GM12872 (cell line): ENCODE measurements around the gene BMPR1B.

Experiments used
- CTCF ChIP-seq: IDR thresholded peaks from 3 replicates; pipeline ENCODE4 v1.5.1; 2011; ENCODE audit warnings: low read depth, mild to moderate bottlenecking, low read length, moderate library complexity; ENCODE audit not compliant: insufficient read depth

BMPR1B gene

GRCh38 chr4:95051702-95052020, 293.9 kb downstream of the BMPR1B start:
- no peak for TF ChIP-seq CTCF

DNA sequence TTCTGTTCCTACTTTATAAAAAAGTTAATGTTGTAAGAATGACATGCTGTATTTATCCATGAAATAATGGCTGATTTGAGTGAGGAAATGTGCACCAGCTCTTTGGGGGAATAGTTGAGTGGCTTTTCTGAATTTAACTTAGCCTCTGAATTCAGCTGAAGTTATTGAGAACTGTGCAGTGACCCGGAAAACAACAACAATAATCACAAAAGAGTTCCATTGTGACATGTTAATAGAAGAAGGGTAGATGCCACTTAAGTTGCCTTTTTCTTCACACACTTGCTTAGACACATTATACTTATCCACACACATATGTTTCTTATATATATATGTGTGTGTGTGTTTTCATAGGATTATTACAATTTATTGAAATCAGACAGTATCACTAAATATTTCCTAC, 301.2 kb downstream of the BMPR1B start:
- no peak for TF ChIP-seq CTCF

DNA sequence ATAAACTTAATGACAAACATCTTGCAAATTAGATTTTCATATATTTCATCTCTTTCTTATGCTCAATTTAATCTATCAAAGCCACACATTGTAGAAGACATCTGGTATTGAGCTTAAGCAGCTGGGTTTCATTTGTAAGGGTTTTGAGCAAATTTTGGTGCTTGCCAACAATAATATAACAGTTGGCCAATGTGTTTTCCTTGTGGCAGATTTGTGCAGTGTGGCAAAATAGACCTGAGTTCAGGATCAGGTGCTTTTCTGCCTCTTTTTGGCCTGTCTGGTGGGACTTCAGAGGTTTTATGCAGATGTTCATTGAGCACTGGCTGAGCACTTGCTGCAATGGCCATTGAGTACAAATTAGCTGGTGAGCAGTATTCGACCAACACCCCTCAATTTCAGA, 301.9 kb downstream of the BMPR1B start:
- no peak for TF ChIP-seq CTCF

DNA sequence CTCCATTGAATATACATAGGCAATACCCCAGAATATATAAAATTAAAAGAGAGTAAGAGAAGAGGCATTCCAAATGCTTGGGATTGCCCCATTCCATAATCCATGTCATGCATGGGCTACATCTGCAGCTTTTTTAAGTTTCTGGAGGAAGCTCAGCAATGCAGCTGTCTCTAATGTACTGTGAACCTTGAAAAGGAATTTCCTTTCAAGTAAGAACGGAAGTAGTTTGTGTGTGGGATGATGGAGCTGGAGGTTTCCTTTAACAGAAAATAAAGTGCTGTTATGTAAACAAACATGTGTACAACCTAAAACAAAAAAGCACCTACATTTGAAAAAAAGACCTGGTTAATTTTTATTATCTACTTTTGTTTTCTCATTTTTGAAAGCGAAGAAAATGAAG, 303.5 kb downstream of the BMPR1B start:
- TF ChIP-seq CTCF: no peak

DNA sequence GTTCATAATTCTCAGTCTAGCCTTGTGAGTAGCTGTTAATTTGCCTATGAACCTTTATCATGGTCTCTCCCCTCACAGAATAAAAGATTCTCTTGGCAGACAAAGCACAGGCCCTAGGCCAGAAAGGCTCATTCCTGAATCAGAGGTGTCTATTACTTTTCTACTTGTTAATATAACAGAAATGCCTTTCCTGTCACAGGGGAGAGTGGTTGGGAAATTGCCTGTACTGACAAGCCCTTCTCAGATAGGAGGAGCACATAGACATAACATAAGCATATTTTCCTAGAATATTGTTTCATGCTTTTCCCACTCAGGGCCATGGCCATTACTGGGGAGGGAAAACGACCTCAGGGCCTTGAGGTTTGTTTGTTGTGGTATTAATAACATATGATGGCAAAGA, 308.3 kb downstream of the BMPR1B start:
- TF ChIP-seq CTCF: no peak

DNA sequence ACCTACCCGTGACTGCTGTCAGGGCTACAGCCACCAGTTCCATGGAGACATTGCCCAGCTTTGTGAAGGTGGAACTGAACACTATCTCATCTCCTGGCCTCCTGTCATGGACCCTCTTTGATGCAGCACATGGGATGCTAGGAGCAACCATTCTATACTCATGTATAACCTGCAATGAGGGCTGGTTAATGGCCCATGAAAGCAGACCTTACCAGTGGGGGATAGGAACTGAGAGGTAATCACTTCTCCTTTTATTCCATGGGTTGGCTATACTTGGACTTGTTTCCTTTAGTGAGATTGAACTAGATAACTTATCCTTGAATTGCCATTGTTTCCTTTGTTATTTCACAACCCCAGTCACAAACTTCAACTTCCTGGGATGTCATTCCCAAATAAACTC, 310.6 kb downstream of the BMPR1B start:
- TF ChIP-seq CTCF: no peak

DNA sequence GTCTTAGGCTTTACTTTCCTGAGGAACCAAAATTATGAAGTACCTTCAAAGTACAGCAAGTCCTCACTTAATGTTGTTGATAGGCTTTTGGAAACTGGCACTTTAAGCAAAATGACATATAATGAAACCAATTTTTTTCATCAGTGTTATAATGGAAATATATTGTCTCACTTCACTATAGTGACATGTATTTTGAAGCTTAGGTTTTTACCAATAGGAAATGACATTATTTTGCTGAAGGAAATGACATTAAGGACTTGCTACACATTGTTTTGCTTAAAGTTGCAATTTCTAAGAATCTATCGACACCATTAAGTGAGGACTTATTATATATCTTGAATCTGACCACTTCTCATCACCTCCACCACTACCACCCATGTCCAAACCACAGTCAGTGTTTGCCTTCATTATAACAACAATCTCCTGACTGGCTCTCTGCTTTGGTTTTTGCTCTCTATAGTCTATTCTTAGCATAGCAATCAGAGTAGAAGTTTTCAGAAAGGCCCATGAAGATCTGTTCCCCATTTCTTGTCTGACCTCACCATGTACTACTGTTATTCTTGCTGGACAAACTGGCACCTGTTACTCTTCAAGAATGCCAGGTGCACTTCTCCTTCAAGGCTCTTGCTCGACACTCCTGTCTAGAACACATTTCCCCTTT, 311.2 kb downstream of the BMPR1B start:
- no peak for TF ChIP-seq CTCF
